Inflammatory macrophage treated with lipopolysaccharide for 4 hours (primary cell): ENCODE results near the gene ATXN1.
"Not testable (repeated sequence)": the region's sequence is repeated elsewhere in the genome, so short reads cannot be mapped to it uniquely, and the experiment has no call there.

Source experiments
- DNase-seq: peaks from one replicate; pipeline ENCODE4 v3.0.0-alpha.2; 2020

ATXN1 gene

DNA sequence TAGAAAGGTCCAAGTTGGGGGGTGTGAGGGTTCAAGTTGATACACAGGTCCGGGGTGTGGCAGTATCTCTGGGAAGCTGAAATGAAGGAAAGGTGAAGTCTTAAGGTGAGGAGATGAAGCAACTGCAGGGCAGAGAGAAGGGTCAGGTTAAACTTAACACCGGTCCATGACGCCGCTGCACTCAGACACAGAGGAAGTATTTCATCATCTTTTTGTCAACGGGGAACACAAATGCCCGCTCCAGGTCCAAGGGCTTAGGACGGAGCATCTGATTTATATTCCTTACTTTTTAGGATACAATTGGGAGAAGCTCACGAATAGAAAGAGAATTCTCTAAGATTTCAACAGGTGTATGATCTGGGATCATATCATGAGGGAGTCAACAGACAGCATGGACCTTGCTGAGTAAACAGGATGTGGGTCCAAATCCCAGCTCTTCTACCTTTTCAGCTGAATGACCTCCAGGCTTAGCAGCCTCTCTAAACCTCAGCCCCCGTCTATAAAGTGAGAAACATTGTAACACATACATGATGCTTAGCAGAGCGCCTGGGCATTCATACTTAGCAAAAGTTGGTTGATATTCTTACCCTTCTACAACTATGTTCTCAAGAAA is 197.5 kb downstream of the ATXN1 start:
- no peak for DNase-seq

DNA sequence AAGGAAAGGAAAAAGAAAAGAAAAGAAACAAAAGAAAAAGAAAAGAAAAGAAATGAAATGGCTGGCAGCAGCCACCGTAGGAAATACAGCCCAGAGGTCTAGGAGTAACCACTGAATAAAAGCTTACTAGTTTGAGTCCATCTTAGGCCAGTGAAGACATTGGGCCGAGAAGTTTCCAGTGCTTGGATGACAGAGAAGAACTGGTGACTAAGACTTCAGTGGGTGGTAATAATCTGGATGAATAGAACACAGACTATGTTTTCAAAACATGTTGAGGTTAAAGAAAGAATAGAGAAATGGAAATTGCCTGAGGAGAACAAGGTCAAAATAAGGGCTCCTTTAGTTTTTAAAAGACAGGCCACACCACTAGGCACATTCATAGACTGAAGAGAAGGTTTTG is 198.8 kb downstream of the ATXN1 start:
- DNase-seq = peak; percentile 22

DNA sequence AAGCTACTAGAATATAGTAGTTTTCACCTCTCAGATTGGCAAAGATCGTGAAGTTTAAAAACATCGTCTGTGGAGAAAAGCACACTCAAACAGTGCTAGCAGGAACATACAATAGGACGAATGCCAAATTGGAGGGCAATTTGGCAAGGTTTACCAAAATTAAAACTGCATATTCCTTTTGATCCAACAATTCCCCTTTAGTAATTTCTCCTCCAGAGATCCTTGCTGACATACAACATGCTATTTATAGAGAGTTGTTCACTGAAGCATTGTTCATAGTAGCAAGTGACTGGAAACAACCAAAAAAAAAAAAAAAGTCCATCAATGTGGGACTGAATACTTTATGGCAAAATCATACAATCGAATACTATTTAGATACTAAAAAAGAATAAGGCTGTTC is 202.2 kb downstream of the ATXN1 start:
- DNase-seq = no peak

DNA sequence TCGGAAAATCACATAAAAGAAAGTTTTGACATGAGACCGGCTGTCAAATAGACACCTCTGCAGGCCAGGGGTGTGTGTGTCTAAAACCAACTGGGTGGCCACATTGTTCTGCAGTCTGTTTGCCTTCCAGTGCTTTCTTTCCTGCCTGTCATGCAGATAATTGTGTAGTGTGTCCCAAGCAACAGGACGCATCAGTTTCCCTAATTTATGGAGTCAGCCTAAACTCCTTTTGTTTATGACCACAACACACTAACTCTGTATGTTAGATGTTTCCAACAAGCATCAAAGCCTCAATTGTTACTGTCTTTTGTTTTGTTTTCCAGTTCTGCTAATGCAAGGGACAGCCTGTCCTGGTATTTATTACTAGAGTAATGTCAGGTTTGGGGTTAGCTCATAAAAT is 205.7 kb downstream of the ATXN1 start:
- DNase-seq = no peak

DNA sequence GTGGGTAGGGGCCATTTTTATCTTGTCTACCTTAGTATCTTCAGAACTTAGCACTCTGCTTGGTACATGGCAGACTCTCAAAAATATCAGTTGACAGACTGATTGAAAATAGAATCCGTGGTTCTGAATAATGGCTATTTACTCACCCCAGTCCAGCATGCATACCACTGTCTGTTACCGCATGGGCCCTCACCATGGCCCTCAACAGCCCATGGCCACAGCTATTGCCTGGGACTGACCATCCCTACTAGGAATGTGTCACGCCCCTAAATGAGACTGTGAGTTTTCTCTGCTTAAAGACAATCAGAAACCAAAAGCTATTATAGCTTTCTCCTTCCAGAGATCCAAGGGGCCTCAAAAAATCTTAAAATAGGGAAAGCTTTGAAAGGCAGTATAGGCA is 207.7 kb downstream of the ATXN1 start:
- no peak for DNase-seq

DNA sequence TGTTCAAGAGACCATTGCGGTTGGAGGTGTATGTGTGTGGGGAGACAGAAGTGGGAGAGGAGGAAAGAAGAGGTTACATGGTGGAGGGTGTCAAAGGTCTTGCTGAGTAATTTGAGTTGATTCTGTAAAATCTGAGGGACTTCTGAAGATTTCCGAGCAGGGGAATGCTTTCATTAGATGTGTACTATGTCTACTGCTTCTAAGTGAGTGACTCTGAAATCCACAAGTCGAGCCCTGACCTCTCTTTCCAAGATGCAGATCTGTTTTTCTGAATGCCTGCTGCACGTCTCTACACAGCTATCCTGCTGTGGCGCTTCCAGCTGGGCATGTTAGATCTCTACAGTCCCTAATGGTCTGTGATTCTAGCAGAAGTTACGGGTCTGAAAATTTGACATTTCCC is 209.8 kb downstream of the ATXN1 start:
- no peak for DNase-seq

DNA sequence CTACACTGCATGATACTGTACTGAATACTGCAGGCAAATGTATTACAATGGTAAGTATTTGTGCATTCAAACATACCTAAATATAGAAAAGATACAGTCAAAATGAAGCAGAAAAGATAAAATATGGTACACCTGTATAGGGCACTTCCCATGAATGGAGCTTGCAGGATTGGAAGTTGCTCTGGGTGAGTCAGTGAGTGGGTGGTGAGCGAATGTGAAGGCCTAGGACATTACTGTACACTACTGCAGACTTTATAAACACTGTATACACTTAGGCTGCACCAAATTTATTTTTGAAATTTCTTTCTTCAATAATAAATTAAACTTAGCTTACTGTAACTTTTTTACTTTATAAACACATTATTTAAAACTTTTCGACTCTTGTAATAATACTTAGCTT is 213.1 kb downstream of the ATXN1 start:
- DNase-seq = no peak

DNA sequence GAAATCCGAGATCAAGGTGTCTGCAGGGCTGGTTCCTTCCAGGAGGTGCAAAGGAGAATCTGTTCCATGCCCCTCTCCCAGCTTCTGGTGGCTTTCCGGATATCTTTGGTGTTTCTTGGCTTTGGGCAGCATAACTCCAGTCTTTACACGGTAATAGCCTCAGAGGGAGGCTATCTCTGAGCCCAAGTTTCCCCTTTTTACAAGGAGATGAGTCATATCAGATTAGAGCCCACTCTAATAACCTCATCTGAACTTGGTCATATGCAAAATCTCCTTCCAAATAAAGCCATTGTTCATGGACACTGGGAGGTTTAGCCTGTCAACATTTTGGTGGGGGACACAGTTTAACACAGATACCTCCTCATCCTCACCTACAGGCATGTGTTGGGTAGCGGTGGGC is 213.7 kb downstream of the ATXN1 start:
- DNase-seq = peak; percentile 42

DNA sequence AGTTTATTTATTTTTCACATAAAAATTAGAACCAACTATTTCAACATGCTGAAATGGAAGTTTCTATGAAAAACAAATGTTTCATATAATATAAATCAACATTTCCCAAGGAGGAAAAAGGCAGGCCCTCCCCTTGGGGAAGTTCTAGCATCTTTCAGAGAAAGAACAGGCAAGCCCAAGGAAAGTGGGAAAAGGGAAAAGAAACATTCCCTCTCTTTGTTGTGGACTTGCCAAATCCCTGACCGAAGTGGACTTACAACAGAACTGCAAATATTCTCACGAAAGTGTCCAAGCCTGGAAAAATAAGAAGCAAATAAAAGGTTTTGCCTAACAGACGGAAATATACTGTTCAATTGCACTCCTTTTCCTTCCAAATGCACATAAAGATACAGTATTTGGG is 214.4 kb downstream of the ATXN1 start:
- no peak for DNase-seq

DNA sequence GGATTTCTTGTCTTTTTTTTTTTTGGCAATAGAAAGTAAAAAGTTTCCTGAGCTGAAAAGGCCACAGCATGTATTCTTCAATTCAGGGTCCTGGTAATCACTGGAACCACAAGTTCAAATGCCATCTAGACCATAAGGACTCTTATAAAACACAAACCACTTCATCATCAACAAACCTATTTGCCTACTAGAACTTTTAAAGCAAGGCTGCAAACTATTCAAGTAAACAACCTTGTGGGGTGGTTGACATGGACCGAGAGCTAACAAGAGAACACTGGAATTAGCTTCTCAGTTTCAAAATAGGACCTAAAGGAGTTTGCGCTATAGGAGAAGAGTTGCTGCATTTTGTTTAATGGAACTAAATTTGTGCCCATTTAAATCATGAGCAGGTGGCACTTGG is 215.9 kb downstream of the ATXN1 start:
- DNase-seq = no peak

DNA sequence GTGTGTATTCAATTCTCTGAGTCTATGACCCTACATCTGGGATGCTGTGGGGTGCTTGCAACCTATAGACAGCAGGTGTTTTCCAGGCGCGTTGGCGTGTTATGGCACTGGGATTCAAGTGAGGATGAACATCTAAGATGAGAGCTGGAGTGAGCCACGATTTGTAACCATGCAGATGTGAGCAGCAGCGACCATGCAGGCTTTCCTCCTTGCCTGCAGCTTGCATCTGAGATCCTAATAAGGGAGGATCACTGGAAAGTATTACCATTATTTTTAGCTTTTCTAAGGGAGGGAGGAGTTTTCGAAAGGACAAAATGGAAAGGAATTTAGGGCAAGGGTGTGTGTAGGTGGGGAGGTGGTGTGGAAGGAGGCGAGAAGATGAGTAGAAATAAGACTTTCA is 216.7 kb downstream of the ATXN1 start:
- DNase-seq = no peak

DNA sequence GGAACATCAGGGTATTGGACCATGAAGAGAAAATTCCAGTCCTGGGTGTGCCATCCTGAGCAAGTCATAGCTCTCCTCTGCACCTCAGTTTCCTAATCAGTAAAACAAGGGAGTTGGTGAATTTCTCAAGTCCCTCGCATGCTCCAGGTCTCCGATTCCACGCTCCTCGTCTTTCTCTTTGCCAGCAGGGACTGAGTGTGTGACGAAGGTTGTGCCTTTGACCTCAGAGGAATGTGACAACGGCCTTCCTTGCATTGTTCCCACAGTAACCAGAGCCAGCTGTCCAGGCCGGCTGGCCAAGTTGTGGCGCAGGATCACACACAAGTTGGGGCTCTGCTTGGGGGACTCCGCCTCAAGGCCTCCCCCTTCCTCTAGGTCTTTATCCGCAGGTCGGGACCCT is 217.3 kb downstream of the ATXN1 start:
- DNase-seq = no peak

DNA sequence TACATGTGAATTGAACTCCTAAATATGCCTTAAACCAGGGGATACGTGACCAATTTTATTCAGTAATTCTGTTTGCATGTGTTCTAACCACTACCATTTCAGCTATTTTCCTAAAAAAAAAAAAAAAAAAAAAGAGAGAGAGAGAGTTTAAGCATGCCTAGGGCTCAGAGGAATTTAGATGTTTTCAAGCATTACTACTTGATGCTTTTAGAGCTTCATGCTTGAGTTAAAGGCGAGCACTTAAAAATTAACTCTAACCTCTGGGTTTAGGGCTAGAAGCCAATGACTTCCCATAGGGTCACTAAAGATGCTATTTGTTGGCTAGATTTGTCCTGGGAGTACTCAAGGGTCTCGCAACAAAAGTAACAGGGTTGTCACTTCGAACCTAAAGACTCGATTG is 217.7 kb downstream of the ATXN1 start:
- DNase-seq = no peak

DNA sequence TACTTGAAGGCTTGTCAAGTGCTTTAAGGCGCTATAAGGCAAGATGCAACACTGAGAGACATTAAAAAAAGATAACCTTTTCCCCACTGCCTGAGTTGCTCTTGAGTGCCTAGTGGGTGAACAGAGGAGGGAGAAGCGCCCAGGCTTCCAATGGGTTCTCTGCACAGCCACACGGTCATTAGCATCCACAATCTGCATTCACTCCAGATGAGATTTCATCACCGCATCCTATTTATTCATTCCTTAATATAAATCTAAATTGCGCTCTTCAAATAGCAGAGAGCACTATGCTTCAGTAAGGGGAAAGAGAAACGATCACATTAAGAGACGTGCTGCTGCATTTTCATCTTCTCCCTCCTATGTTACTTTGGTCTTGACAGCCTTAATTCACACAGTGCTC is 219.2 kb downstream of the ATXN1 start:
- DNase-seq = no peak

DNA sequence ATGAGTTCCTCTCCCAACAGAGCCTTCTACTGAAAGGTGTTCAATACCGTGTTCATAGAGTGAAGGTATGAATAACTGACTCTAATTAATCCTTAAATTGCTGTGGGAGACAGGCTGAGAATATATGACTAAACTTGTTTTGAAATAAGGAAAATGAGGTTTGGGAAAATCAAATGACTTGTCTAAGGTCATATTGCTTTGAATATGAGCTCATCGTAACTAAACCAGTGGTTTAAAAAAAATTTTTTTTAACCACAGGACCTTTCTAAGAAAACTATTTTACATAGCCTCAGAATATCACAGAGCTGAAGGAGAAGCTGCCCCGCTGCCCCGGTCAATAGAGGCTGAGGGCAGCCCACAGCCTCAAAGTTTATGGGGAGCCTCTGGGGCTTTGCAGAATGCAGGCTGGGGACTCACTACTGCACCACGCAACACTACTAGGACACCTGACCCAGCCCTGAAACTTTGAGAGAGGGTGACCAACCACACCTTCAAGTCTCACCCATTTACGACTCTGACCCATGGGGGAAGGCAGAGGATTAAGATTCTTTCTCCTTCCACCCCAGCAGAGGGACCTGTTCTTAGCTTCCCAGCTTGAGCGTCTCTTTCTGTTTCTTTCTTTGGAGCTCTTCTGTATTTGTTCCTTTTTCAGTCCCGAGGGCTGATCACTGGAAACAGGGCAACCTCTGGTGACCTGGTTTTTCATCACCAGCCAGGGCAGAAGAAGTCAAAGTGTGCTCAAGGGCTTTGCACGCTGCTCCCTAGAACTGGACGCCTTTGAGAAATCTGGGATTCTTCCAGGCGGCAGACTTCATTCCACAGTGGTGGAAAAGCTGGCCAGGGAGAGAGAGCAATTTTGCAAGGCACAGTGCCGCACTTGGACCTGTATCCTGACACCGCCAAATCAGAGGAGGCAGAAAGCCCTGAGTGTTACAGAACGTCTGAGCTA is 220.2 kb downstream of the ATXN1 start:
- DNase-seq = no peak

DNA sequence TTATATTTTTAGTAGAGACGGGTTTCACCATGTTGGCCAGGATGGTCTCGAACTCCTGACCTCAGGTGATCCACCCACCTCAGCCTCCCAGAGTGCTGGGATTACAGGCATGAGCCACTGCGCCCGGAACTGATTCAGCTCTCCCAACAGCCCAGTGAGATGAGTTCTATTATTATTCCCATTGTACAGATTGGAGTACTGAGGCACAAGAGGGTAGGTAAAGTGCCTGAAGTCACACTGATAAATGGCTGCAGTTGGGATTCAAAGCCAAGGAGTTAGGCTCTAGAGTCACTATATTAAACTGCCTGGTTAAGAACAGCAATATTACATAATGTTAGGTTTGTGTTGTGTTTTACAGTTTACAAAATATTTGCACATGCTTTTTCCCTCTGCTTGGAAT is 220.9 kb downstream of the ATXN1 start:
- DNase-seq = not testable (repeated sequence)

DNA sequence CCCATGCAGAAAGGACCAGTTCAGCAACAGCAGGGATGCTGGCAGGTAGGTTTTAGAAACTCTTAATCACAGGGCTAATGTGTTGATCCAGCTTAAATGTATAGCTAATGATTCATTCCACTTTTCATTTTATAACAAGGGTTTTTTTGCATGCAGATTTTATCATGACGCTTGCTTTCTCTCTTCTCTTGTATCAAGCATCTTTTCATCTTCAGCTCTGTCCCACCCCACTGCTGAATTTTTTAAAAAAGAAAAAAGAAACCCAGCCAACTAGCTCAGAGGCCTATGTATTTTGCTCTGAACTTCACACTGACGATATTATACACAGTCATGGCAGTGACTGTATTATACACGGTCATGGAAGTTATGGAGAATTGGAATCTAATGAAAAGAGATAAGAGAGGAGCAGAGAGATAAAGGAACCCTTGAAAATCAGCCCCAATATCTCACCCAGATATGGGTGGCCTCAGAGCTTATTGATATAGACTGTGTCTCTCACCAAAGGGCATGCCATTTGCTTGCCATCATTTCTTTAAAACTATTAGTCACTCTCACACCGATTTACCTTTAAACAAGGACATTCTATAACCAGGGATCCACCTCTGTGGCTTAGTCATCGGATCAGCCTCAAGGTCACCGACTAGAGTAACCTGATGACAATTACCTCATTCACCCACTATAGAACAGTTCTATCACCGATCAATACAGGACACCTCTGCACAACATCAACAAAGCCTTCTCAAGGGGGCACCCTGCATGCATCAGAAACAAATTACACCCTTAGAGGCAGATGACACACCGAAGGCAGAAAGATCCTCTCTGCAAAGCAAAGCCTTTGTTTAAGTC is 222.0 kb downstream of the ATXN1 start:
- DNase-seq = no peak

DNA sequence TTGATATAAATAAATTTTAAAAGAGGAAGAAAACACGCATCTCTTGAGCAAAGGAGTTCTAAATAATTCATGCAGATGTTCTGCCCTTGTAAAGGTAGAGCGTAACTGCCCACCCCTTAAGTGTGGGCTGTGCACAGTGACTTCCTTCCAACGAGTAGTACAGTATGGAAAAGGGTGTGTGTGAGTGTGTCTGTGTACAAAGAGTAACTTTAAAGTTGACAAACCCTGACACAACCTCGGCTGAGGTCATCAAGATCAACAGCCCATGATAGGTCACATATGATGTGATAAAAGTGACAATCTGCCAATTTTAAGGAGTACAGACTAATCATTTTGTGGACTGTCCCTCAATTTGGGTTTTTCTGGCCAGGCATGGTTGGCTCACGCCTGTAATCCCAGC is 225.7 kb downstream of the ATXN1 start:
- no peak for DNase-seq

DNA sequence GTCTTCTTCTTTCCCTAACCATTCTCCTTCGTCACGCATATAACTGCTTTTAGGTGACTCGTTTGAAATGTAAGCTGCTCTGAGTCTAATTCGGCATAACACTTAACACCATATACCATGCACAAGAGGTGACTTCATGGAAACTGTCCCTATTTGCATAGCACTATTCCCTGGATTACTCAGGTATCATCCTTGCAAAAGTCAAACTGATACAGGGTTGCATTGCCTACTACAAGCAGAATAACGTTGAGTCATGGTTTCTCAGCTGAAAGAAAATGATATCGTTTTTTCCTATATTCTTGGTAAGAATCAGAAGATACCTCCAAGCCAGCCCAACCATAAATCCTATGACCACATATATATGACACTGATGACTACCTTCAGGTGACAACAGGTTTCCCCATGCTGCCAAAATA is 227.5 kb downstream of the ATXN1 start:
- DNase-seq = no peak

DNA sequence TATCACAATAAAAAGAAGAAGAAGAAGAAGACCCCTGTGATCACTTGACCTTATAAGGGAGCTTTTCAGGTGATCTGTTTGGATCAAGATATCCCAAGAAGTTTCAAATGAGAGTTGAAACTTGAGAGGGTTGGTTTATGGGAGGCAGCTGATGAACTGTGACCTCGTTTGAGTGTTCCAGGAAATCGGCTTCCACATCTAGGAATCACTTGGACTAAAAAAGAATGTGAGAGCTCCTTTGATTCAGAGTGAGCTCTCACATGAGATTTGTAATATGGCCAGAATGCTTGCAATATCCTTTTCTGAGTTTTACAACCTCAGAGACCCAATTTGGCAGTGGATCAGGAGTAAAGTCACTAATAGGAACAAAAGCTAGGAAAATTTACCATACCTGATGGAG is 228.1 kb downstream of the ATXN1 start:
- no peak for DNase-seq

DNA sequence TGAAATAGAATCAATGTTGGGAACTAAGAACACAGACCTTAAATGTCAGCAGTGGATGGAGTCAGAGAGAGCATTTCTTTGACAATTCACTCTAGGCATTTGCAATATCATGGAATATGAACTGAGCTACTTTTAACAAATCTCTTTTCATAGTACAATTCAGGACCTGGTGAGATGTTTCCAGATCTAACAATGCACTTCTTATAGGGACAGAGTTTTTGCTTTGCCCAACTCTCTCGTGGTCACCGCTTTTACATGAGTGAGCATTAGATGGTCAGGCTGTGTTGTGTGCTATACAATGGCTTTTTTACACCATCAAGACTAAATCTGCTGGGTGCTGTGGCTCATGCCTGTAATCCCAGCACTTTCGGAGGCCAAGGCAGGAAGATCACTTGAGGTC is 233.6 kb downstream of the ATXN1 start:
- DNase-seq = no peak

DNA sequence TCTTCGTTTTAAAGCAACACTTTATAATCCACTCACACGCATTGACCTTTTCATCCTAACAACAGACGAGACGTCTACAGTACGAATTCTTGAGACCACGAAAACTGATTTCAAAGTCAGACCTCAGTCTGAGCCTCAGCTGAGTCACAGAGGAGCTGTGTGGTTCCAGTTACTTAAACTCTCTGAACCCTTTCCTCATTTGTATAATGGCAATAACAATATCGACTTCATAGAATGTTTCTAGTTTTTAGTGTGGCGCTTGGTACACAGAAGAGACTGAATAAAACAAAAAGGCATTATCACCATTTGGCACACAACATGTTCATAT is 236.9 kb downstream of the ATXN1 start:
- DNase-seq = no peak

DNA sequence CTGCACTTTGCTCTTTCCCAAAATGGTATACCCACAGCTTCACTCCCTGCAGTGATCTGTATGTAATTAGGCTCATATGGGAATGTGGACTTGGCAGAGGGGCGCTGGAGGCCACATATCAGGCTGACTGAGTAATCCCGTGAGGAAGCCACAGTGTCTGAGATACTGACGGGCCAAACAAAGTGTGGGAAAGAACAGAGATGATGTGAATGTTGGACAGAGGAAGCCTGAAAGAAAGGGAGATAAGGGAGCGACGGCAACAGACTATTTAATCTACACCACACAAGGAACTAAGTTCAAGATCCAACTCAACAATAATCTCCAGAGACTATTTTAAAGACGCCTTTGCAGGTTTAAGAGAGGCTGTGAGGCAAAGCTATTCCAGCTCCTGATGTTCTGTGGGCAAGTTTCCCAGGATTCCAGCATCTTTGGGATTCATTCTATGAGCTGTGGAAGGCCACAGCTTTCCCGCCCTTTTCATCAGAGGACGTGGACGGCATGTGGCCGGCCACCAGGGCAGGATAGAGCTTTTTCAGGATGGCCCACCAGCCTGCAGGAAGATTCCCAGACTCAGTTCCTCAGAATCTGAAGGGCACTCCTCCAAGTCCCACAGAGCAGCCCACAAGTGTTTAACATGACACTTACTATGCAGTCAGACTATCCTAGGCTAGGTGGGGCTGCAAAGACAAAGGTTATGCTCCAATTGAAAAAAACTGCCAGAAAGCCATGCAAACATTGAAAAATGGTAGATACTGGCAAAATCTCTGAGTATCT is 237.5 kb downstream of the ATXN1 start:
- DNase-seq = no peak
